GM12891 (cell line): ENCODE results near the gene PKD2.
"Not testable (repeated sequence)": the region's sequence is repeated elsewhere in the genome, so short reads cannot be mapped to it uniquely, and the experiment has no call there.

ENCODE experiments used
- DNase-seq: peaks from one replicate; pipeline ENCODE4 v3.0.0; 2011; ENCODE audit warnings: low spot score; ENCODE audit not compliant: insufficient read length
- FAIRE-seq: peaks from 2 replicates; lab custom pipeline; 2011; peaks lifted over from hg19 to GRCh38; lab: Jason Lieb, UNC
- PAX5 ChIP-seq: IDR thresholded peaks from 2 replicates; pipeline ENCODE4 v1.6.1; 2011; ENCODE audit warnings: low read length, moderate library complexity, mild to moderate bottlenecking; ENCODE audit not compliant: insufficient read depth, severe bottlenecking
- POLR2A ChIP-seq: IDR thresholded peaks from 2 replicates; pipeline ENCODE4 v1.6.1; 2011; ENCODE audit warnings: low read depth, low read length, control low read depth
- POLR2AphosphoS5 ChIP-seq: IDR thresholded peaks from 2 replicates; pipeline ENCODE4 v1.6.1; 2011; ENCODE audit warnings: low read depth, low read length, control low read depth
- POU2F2 ChIP-seq: IDR thresholded peaks from 2 replicates; pipeline ENCODE4 v1.6.1; 2011; ENCODE audit warnings: low read depth, mild to moderate bottlenecking, control low read depth, low read length, moderate library complexity
- SPI1 ChIP-seq: IDR thresholded peaks from 2 replicates; pipeline ENCODE4 v1.6.1; 2011; ENCODE audit warnings: low read depth, low read length, control low read depth
- TAF1 ChIP-seq: IDR thresholded peaks from 2 replicates; pipeline ENCODE4 v1.6.1; 2011; ENCODE audit warnings: low read depth, low read length, control low read depth

The PKD2 gene

DNA sequence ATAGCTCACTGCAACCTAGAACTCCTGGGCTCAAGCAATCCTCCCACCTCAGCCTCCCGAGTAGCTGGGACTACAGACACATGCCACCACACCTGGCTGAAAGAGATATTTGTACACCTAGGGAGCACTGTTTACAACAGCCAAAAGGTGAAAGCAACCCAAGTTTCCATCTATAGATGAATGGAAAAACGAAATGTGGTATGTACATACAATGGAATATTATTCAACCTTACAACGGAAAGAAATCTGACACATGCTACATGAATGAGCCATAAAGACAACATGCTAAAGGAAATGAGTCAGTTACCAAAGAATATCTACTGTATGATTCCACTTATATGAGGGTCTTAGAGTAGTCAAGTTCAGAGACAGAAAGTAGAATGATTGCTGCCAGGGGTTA, 98.8 kb downstream of the PKD2 start:
- TF ChIP-seq POU2F2, result no peak
- no peak for DNase-seq
- no peak for FAIRE-seq

DNA sequence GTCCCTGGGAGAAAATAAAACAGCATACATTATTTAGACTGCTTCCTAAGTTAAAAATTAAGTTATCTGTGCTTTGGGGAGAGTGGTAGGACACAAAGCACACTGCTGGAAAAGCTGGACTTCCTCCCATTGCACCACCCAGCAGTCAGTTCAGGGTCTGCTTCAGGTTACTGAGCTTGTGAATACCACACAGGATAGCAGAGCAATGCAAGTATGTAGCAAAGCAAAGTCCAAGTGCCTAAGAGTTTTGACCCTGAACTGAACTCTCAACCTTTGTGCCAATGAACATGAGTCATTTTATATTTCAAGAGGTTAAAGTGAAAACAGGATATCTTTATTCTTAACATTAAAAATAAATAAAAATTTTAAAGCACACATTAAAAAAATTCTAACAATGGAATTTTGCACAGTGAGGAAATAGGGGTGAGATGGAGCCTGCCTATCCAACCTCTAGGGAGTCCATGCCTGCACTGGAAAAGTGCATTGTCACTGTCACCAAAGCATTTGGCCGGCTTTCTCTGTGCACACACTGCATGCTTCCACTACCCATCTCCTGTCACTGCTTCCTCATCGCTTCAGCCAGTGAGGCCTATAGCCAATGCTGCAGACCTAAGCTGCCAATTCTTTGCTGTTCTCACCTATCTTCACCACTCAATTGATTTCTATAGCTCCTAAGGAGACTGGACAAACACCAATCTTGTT, 100.1 kb downstream of the PKD2 start:
- FAIRE-seq, result no peak
- DNase-seq, result no peak
- TF ChIP-seq POLR2AphosphoS5 (no peak), TAF1 (no peak), POLR2A (no peak), POU2F2 (no peak), PAX5 (no peak), SPI1 (no peak)

DNA sequence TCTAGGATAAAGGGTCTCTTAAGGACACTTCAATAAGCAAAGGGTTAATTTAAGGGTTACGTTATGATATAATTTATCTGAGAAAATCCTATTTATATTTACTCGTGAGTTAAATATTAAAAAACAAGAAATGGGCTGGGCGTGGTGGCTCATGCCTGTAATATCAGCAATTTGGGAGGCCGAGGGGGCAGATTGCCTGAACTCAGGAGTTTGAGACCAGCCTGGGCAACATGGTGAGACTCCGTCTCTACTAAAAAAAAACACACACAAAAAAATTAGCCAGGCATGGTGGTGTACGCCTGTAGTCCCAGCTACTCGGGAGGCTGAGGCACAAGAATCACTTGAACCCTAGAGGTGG, 100.7 kb downstream of the PKD2 start:
- not testable (repeated sequence) for DNase-seq, FAIRE-seq

DNA sequence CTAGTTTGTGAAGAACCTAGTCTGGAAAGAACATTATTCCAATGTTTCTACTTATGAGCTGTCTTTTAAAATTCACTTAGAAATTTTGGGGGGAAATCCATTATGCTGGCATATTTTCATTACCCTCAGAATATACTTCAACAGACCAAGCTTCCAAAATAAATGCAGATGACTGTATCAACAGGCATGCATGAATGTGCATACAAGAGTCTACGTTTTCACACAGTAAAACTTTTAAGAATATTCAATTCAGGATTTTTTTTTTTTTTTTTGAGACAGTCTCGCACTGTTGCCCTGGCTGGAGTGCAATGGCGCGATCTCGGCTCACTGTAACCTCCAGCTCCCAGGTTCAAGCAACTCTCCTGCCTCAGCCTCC, 101.3 kb downstream of the PKD2 start:
- DNase-seq (no peak), FAIRE-seq (no peak)
- TF ChIP-seq TAF1, result no peak
- TF ChIP-seq PAX5, result no peak
- TF ChIP-seq SPI1, result no peak
- TF ChIP-seq POLR2AphosphoS5, result no peak
- TF ChIP-seq POU2F2, result no peak
- TF ChIP-seq POLR2A, result no peak

DNA sequence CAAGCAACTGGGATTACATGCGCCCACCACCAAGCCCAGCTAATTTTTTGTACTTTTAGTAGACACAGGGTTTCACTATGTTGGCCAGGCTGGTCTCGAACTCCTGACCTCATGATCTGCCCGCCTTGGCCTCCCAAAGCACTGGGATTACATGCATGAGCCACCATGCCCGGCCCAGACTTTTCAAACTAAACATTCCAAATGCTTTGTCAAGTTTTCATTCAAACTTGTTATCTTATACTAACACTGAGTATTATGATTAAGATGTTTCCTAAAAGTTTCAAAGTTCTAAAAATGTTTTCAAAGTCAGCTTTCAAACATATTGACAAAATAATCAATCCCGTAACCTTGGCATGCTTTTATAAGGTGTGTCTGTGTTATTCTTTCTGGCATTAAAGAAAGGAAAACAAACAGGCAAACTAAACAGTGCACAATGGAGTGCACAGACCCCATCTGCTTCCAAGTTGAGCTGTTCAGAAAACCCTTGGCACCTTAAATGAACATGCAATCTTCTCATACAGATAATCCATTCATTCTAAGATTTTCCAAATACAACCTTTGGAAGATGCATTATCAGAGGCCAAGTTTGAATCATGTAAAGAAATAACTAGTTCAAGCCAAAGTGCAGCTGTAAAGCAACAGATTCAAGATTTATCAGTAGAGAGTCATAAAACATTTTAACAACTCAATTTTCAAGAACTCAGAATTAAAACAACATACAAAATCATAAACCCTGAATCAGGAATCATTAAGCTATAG, 101.9 kb downstream of the PKD2 start:
- FAIRE-seq (no peak), DNase-seq (no peak)
- no peak for TF ChIP-seq PAX5
- no peak for TF ChIP-seq POLR2AphosphoS5
- TF ChIP-seq POU2F2, result no peak
- TF ChIP-seq POLR2A, result no peak
- no peak for TF ChIP-seq SPI1
- TF ChIP-seq TAF1, result no peak

DNA sequence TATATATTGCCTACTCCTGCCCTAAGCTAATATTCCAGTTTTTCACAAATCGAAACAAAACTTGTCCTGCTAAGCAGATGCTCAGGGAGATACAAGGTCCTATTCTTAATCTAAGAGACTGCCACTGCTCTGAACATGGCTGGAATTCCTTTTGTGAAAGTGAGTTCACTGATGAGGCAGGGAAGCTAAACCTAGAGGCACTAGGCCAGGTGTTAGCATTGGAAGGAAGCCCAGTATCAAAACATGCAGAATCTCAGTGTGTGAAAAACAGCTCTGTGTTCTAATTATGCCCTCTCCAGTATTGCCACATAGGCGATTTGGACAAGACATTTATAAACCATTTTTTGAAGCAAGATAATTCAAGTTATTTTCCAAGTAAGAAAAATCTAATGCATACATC, 103.4 kb downstream of the PKD2 start:
- TF ChIP-seq POLR2A, result no peak
- no peak for TF ChIP-seq TAF1
- TF ChIP-seq PAX5, result no peak
- no peak for TF ChIP-seq POU2F2
- no peak for TF ChIP-seq POLR2AphosphoS5
- no peak for TF ChIP-seq SPI1
- DNase-seq (no peak), FAIRE-seq (no peak)

DNA sequence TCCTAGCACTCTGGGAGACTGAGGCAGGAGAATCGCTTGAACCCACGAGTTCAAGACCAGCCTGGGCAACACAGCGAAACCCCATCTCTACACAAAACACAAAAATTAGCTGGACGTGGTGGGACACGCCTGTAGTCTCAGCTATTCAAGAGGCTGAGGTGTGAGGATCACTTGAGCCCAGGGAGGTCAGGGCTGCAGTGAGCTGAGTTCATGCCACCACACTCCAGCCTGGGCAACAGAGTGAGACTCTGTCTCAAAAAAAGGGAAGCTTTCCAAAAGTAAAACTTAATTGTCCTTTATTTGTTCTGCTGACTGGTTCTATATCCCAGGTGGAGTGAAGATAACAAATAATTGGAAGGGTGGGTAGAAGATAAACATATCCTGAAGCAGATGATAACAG, 105.4 kb downstream of the PKD2 start:
- TF ChIP-seq TAF1, result no peak
- TF ChIP-seq POLR2AphosphoS5, result no peak
- no peak for TF ChIP-seq POLR2A
- TF ChIP-seq SPI1, result no peak
- TF ChIP-seq PAX5, result no peak
- no peak for TF ChIP-seq POU2F2
- no peak for DNase-seq
- no peak for FAIRE-seq

DNA sequence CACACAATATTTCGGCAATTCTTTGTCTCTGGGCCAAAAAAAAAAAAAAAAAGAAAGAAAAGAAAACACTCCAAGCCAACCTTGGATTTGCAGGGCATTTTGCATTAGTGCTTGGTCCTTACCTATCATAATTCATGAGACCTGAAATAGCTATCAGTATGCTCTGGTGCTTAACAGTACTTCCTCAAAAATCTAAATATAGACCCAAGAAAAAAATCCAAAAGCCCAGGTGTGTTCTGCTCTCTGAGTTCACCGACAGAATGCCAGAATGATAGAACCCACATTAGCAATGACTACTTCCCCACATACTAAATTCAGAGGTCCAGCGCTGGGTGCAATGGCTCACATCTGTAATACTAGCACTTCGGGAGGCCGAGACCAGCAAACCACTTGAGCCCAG, 108.2 kb downstream of the PKD2 start:
- FAIRE-seq (no peak), DNase-seq (no peak)
- TF ChIP-seq SPI1 (no peak), PAX5 (no peak), POLR2AphosphoS5 (no peak), POLR2A (no peak), TAF1 (no peak)

DNA sequence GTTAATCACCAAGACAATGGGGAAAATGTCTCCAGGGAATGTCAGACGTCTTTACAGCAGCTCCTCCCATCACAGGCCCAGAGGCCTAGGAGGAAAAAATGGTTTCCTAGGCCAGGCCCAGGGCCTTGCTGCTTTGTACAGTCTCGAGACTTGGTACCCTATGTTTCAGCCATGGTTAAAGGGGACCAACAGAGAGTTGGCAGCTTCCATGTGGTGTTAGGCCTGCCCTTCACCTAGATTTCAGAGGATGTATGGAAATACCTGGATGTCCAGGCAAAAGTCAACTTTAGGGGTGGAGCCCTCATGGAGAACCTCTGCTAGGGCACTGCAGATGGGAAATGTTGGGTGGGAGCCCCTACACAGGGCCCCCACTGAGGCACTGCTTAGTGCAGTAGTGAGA, 112.5 kb downstream of the PKD2 start:
- DNase-seq (no peak), FAIRE-seq (no peak)
- TF ChIP-seq POLR2AphosphoS5, result no peak
- TF ChIP-seq SPI1, result no peak
- no peak for TF ChIP-seq POLR2A
- TF ChIP-seq POU2F2, result no peak
- no peak for TF ChIP-seq PAX5
- no peak for TF ChIP-seq TAF1

DNA sequence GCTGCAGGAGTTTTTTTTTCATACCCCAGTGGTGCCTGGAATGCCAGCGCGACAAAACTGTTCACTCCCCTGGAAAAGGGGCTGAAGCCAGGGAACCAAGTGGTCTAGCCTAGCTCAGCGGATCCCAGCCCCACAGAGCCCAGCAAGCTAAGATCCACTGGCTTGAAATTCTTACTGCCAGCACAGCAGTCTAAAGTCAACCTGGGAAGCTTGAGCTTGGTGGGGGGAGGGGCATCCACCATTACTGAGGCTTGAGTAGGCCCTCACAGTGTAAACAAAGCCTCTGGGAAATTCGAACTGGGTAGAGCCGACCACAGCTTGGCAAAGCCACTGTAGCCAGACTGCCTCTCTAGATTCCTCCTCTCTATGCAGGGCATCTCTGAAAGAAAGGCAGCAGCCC, 114.8 kb downstream of the PKD2 start:
- not testable (repeated sequence) for DNase-seq, FAIRE-seq
